HG02852 (cell line): ENCODE data around the gene LYPD1.

Source experiments
- ATAC-seq: cut with Tn5 transposase; IDR thresholded peaks from one replicate; pipeline ENCODE4 v1.9.1; 2021; ENCODE audit warnings: mild to moderate bottlenecking, moderate library complexity; ENCODE audit not compliant: unreplicated experiment

The LYPD1 gene

GRCh38 chr2:132638313-132639040 is 31.5 kb downstream of the LYPD1 start:
- no peak for ATAC-seq

GRCh38 chr2:132636346-132636745 is 33.7 kb downstream of the LYPD1 start:
- no peak for ATAC-seq

- ATAC-seq: no peak
Measured at GRCh38 chr2:132633635-132634034, 36.4 kb downstream of the LYPD1 start.

- ATAC-seq: no peak
Measured at GRCh38 chr2:132632000-132632649, 37.9 kb downstream of the LYPD1 start.

GRCh38 chr2:132627536-132627935 is 42.5 kb downstream of the LYPD1 start:
- no peak for ATAC-seq

- no peak for ATAC-seq
Measured at GRCh38 chr2:132623096-132623839, 46.7 kb downstream of the LYPD1 start.

- no peak for ATAC-seq
Measured at GRCh38 chr2:132621131-132621875, 48.7 kb downstream of the LYPD1 start.

GRCh38 chr2:132620115-132620514 is 49.9 kb downstream of the LYPD1 start:
- ATAC-seq: no peak

- no peak for ATAC-seq
Measured at GRCh38 chr2:132618734-132619133, 51.3 kb downstream of the LYPD1 start.

- ATAC-seq: no peak
Measured at GRCh38 chr2:132617989-132618388, 52.0 kb downstream of the LYPD1 start.

- no peak for ATAC-seq
Measured at GRCh38 chr2:132615329-132616085, 54.5 kb downstream of the LYPD1 start.

- ATAC-seq: no peak
Measured at GRCh38 chr2:132611719-132612118, 58.3 kb downstream of the LYPD1 start.

GRCh38 chr2:132609101-132609890 is 60.7 kb downstream of the LYPD1 start:
- no peak for ATAC-seq

- ATAC-seq: no peak
Measured at GRCh38 chr2:132608311-132608710, 61.7 kb downstream of the LYPD1 start.

- ATAC-seq: no peak
Measured at GRCh38 chr2:132607426-132608090, 62.4 kb downstream of the LYPD1 start.

GRCh38 chr2:132606649-132607048 is 63.4 kb downstream of the LYPD1 start:
- ATAC-seq: no peak

GRCh38 chr2:132605236-132606180 is 64.5 kb downstream of the LYPD1 start:
- no peak for ATAC-seq

- no peak for ATAC-seq
Measured at GRCh38 chr2:132604561-132604960, 65.4 kb downstream of the LYPD1 start.
